ENCODE measurements around the gene MBTPS1.

MBTPS1 gene

DNA sequence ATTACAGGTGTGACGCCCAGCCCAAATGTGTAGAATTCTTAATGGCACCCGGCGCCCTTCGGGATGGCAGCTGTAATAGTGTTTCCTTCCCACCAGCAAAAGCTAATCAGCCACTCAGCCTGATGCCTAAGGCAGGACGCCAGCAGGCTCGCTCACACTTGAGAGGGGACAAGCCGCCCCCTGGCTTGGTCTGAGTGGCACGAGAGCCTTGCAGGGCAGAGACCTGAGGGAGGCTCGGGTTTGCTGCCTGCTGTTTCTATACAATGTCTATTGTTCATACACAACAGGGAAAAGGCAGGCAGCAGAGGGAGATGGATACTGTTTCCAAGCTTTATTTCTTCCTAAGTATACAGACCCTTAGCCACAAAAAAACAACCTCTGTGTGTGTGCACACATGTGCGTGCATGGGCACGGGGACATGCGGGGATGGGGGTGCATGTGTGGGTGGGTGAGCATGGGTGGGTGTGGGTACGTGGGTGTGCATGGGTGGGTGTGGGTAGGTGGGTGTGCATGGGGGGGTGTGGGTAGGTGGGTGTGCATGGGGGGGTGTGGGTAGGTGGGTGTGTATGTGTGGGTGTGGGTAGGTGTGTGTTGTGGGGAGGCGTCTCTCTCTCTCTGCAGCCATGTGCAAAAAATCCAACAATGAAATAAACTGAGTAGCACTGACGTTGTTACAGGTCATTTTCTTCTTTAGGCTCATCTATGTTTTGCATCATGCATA, 84.1 kb downstream of the MBTPS1 start:
- DNase-seq = no peak

DNA sequence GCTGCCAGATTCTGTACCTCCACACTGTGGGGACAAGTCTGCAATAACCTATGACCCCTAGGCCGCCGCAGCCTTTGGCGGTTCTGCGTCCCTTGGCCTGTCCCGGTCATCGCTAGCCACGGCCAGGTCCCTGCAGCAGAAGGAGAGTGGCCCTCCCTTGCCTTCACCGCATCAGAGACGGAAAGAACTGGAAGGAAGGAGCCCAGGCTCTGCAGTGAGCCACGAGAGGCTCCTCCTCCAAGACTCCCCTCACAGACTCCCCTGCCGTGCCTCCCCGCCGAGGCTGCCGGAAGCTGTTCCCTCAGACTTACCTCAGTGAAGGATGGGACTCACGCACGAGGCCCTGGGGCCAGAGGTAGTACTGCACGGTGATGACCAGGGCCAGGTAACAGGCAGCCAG, 85.2 kb downstream of the MBTPS1 start:
- DNase-seq = no peak

DNA sequence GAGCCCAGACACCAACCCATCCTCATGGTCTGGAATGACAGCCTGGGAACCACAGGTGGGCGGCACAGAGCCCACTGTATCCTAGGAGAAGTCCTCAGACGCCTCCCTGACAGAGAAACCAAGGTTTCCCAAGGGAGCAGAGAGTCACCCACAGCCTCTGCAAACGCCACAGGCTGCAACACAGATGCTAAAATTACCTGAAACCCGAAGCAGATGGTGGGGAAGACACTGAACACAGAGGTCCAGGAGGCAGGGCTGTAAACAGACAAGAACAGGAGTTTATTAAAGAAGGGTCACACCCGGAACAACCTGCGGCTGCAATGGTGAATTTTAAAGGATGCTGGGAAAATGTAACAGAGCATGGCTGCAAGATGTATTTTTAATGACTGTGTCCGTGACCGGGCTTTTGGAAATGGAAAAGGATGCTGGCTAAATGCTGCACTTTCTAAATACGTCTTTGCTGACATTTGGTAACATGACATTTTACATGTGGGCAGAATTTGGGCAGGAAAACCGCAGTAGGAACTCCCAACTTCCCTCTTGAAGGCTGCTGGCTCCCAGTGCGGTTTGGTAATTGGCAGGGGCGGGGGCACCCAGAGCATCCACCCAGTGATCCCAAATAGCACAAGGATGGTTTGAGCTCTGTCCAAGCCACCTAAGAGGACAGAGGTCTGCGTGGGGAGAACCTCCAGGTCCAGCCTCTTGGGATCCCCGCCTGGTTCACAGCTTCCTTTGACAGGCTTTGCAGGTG, 87.3 kb downstream of the MBTPS1 start:
- DNase-seq = peak; percentile 20 to 45

DNA sequence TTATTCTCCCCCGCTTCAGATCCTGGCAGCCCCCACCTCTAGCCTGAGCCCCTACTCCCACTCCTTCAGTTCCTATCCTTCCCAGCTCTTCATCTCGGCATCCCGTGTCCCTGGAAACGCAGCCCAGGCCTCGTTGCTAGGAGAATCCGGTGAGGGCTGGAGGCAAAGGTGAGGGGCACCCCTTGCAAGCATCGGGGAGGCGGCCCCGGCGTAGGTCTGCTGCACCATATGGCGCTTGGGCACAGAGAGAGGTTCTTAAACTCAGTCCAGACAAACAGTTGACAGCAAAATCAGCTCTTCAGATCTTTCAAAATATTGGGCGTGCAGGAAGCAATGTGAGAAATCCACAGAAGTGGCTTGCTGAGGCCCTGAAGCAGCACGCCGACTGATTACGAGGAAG, 89.1 kb downstream of the MBTPS1 start:
- no peak for DNase-seq

GRCh38 chr16:84026606-84027005, 90.1 kb downstream of the MBTPS1 start:
- DNase-seq = no peak

DNA sequence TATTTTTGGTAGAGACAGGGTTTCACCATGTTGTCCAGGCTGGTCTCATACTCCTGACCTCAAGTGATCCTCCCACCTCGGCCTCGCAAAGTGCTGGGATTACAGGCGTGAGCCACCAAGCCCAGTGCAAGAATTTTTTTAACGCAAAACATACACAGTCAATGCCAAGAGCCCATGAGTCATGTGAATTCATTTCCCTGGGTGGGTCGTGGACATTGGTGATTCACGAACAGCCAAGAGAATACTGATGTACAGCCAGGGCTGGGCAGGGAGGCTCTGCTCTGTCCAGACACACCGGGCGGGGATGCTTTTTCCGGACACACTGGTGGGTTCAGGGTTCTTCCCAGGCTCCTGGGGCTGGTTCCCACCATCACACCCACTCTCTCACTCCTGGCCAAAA, 91.9 kb downstream of the MBTPS1 start:
- DNase-seq = no peak

- DNase-seq = no peak
Measured at GRCh38 chr16:84022644-84023043, 94.1 kb downstream of the MBTPS1 start.

DNA sequence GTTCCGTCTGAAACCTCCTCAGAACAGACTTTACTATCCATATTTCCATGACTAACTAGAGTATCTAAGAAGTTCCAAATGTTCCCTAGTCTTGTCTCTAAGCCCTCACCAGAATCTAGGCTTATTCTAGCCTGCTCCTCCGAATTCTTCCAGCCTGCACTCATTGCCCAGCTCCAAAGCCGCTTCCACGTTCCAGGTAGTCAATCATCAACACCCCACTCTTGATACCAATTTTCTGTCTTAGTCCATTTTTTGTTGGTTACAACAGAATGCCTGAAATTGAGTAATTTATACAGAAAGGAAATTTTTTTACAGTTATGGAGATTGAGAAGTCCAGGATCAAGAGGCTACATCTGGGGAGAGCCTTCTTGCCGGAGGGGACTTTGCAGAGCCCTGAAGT, 95.3 kb downstream of the MBTPS1 start:
- DNase-seq = no peak

DNA sequence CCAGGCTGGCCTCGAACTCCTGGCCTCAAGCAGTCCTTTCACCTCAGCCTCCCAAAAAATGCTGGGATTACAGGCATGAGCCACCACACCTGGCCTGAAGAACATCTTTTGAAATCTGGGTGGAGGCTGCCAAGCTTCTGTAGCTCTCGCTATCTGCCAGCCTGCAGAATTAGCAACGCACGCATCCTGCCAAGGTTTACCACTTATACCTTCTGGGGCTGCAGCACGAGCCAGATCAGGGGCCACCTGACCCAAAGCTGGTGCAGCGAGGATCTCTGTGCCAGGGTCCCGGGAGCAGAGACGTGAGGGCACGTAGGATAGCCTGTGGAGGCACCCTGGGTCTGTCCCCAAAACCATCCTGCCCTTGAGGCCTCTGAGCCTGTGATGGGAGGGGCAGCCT, 96.4 kb downstream of the MBTPS1 start:
- no peak for DNase-seq

GRCh38 chr16:84018710-84019109, 98.0 kb downstream of the MBTPS1 start:
- no peak for DNase-seq

DNA sequence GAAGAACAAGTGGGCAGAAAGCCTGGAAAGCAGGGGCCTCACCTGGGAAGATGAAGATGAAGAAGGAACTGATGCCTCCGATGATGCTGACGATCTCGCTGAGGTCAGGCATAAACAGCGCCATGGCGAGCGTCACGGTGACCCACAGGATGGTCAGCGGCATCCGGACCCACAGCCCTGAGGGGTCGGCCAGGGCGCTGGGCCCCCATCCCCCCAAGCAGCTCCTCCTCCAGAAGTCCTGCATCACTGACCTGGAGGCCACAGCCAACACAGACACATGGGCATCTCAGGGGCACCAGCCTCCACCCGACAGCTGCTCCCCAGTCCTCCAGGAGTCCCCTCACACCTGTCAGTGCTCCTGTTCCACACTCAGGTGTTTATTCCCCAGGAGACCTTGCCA, 100.3 kb downstream of the MBTPS1 start:
- no peak for DNase-seq

GRCh38 chr16:84015399-84015798, 101.3 kb downstream of the MBTPS1 start:
- DNase-seq = no peak

DNA sequence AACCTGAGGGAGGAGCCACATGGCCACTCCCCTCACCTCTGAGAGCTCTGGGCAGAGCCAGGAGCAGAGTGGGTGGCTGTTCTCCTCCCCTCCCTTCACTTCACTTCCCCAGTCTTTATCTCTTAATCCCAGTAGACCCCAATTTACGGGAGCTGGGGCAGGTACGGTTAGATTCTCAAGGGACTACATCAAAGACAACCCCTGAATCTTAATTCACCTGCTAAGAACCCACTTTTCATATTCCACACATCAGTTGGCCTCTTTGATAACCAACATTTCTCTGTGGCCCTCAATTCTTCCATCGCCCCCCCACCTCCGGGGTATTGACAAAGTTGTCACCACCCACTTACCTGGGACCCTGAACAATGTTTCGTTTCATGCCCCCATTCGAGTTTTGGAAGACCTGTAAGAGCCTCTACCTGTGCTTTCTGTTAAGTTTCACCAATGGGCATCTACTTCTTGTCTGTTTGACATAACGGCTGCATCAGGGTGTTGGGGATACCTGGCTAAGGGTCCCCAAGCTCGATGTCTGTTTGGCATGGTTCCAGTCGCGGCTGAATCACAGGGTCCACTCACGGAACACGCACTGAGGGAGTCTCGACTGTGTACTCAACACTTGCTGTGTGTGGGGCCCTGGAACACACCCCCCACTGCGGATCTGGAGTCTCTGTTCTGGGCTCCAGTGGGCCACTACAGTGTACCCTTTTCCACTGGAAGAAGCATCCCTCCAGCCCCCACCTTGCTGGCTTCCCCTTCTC, 102.0 kb downstream of the MBTPS1 start:
- DNase-seq = no peak

- DNase-seq = no peak
Measured at GRCh38 chr16:84013787-84014569, 102.8 kb downstream of the MBTPS1 start.

DNA sequence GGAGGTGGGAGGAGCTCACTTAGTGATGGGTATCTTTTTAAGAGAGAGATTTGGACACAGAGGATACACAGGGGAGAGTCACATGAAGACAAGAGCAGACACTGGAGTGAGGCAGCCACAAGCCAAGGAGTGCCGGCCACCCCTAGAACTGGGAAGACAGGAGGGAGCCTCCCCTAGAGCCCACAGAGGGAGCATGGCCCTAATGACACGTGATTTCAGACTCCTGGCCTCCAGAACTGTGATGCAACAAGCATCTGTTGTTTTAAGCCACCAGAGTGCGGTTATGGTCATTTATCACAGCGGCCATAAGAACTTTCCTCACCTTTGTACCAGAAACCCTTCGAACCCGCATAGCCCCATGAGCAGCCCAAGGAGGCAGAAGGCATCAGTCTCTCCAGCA, 107.5 kb downstream of the MBTPS1 start:
- DNase-seq = no peak

- DNase-seq = no peak
Measured at GRCh38 chr16:84007965-84008364, 108.8 kb downstream of the MBTPS1 start.

GRCh38 chr16:84007520-84007919, 109.2 kb downstream of the MBTPS1 start:
- DNase-seq = no peak

DNA sequence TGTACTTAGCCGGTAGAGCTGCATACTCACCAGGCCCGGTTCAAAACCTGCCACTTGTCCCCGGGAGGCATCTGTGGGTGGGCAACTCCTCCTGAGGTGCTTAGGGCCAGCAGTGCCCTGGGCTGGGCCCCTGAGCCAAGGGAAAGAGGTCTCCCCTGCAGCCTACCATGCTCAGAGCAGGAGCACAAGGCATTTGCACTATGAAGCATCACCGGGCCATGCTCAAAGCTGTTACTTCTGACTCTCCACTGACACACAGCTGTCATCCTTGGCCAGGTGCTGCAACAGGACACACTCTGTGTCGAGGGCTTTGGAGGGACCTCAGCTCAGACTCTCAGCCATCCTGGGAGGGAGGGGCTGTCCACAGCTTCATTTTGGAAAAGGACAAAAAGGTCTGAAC, 111.4 kb downstream of the MBTPS1 start:
- no peak for DNase-seq

GRCh38 chr16:84004442-84004841, 112.3 kb downstream of the MBTPS1 start:
- DNase-seq = no peak

All from AML-193 (cell line).